Measurements from ENCODE around the gene MMP7.

MMP7 gene

DNA sequence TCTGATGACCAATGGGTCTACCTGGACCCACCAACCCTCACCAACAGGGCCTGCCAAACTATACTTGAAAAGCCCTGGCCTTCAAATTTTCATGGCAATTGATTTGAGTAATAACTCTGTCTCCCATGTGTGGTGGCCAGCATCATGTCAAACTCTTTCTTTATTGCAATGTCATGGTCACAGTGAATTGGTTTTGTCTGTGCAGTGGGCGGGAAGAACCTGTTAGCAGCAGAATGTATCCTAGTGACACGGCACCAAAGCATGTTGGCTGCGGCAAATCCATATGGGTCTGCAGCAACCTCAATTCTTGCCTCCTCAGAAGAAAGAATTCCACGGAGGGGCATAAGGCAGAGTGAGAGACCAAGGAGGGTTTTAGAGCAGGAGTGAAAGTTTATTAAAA lies 58.4 kb downstream of the MMP7 start:
- DNase-seq: no peak
- in situ Hi-C loops (cut with MboI; ENCODE audit: low pct_unique_long_range_greater_than_20kb, low sequenced_read_pairs): no loop called here

DNA sequence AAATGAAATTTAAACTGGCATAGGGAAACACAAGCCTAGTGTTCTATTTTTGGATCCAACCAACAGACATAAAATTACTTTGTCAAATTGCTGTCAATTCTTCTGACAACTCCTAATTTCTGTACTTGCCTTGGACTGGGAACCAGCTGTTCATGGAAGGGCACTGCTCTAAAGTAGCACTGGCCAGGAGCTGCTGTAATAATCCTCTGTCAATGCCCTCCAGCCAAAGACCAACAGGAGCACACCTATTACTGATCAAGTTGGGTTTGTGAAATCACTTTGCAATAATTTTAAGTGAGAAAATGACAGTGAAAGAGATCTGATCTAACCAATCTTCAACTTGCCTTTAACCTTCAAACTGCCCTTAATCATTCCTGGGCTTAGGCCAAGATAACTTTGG lies 59.1 kb downstream of the MMP7 start:
- in situ Hi-C loops (cut with MboI; ENCODE audit: low pct_unique_long_range_greater_than_20kb, low sequenced_read_pairs): no loop called here
- no peak for DNase-seq

All from KBM-7 (cell line).